Uterus (tissue), 2 donors: ENCODE results near the gene C20orf204.

Experiments
- POLR2A ChIP-seq, 2 donors: fragments of 450-650 bp; IDR thresholded peaks; one replicate each; pipeline ENCODE4 v1.6.1; 2016; ENCODE audit warnings: antibody characterized with exemption in 2 of 2, mild to moderate bottlenecking in 1 of 2, moderate library complexity in 1 of 2
- TF ChIP-seq, protein P1 (sequence below), 4 experiments: fragments of 200-600 bp in 2 of 4; fragments of 450-650 bp in 2 of 4; sonication (generic) in 2 of 4; IDR thresholded peaks; one replicate each; pipeline ENCODE4 v1.5.1; 2016 to 2019; ENCODE audit warnings: antibody characterized with exemption in 4 of 4, mild to moderate bottlenecking in 2 of 4, moderate library complexity in 1 of 4

GRCh38 chr20:64047046-64047389, 11.0 kb downstream of the C20orf204 start:
- TF ChIP-seq, protein P1, sequence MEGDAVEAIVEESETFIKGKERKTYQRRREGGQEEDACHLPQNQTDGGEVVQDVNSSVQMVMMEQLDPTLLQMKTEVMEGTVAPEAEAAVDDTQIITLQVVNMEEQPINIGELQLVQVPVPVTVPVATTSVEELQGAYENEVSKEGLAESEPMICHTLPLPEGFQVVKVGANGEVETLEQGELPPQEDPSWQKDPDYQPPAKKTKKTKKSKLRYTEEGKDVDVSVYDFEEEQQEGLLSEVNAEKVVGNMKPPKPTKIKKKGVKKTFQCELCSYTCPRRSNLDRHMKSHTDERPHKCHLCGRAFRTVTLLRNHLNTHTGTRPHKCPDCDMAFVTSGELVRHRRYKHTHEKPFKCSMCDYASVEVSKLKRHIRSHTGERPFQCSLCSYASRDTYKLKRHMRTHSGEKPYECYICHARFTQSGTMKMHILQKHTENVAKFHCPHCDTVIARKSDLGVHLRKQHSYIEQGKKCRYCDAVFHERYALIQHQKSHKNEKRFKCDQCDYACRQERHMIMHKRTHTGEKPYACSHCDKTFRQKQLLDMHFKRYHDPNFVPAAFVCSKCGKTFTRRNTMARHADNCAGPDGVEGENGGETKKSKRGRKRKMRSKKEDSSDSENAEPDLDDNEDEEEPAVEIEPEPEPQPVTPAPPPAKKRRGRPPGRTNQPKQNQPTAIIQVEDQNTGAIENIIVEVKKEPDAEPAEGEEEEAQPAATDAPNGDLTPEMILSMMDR (IDR thresholded peaks at IDR 0.05): no peak
- TF ChIP-seq POLR2A (IDR thresholded peaks at IDR 0.05): no peak
